Astrocyte (in vitro differentiated cells and primary cell): ENCODE measurements around the gene RPL9. TPM values are rescaled to one million over a fixed set of nuclear protein-coding genes. Genes with fewer than 3 reads are reported as not detected.

ENCODE experiments used
- DNase-seq: peaks from one replicate; pipeline ENCODE4 v3.0.0-alpha.2; 2010; ENCODE audit warnings: low read depth
- FAIRE-seq: peaks from 2 replicates; lab custom pipeline; 2011; peaks lifted over from hg19 to GRCh38; lab: Jason Lieb, UNC
- H2AFZ ChIP-seq: 2 replicates; pipeline ENCODE4 v1.6.0; 2012; ENCODE audit warnings: low read depth, low read length, inconsistent platforms
- H3K27ac ChIP-seq: 2 replicates; pipeline ENCODE4 v1.5.1; 2011; ENCODE audit warnings: low read depth, low read length, inconsistent platforms
- H3K27me3 ChIP-seq: 2 replicates; pipeline ENCODE4 v1.6.0; 2011; ENCODE audit warnings: low read length, inconsistent platforms; ENCODE audit not compliant: insufficient read depth
- H3K36me3 ChIP-seq: 2 replicates; pipeline ENCODE4 v1.5.1; 2011; ENCODE audit warnings: low read length, inconsistent platforms; ENCODE audit not compliant: insufficient read depth
- H3K4me1 ChIP-seq: 2 replicates; pipeline ENCODE4 v1.5.1; 2011; ENCODE audit warnings: low read length, inconsistent platforms; ENCODE audit not compliant: insufficient read depth
- H3K4me2 ChIP-seq: 2 replicates; pipeline ENCODE4 v1.6.0; 2012; ENCODE audit warnings: low read length, inconsistent platforms
- H3K4me3 ChIP-seq: 2 replicates; pipeline ENCODE4 v1.5.1; 2011; ENCODE audit warnings: low read depth, mild to moderate bottlenecking, low read length, inconsistent platforms; ENCODE audit not compliant: insufficient read depth
- H3K79me2 ChIP-seq: 2 replicates; pipeline ENCODE4 v1.6.0; 2012; ENCODE audit warnings: mild to moderate bottlenecking, low read length, inconsistent platforms; ENCODE audit not compliant: insufficient read depth
- H3K9ac ChIP-seq: 2 replicates; pipeline ENCODE4 v1.6.0; 2012; ENCODE audit warnings: mild to moderate bottlenecking, low read length, inconsistent platforms
- H3K9me3 ChIP-seq: 2 replicates; pipeline ENCODE4 v1.5.1; 2012; ENCODE audit warnings: low read depth, mild to moderate bottlenecking, low read length, inconsistent platforms; ENCODE audit not compliant: insufficient read depth
- H4K20me1 ChIP-seq: 2 replicates; pipeline ENCODE4 v1.6.0; 2012; ENCODE audit warnings: low read length, inconsistent platforms; ENCODE audit not compliant: insufficient read depth
- H3K27ac Mint-ChIP-seq: one replicate; pipeline ENCODE4 v1.8.0; 2021; ENCODE audit warnings: mild to moderate bottlenecking, mixed read lengths; ENCODE audit not compliant: unreplicated experiment
- H3K27me3 Mint-ChIP-seq: one replicate; pipeline ENCODE4 v1.8.0; 2021; ENCODE audit warnings: low read depth, mixed read lengths; ENCODE audit not compliant: unreplicated experiment
- H3K36me3 Mint-ChIP-seq: one replicate; pipeline ENCODE4 v1.8.0; 2021; ENCODE audit warnings: low read depth, mixed read lengths; ENCODE audit not compliant: unreplicated experiment
- H3K4me1 Mint-ChIP-seq: one replicate; pipeline ENCODE4 v1.8.0; 2021; ENCODE audit warnings: low read depth, mixed read lengths; ENCODE audit not compliant: unreplicated experiment
- H3K4me3 Mint-ChIP-seq: one replicate; pipeline ENCODE4 v1.8.0; 2021; ENCODE audit warnings: mild to moderate bottlenecking, moderate library complexity, mixed read lengths; ENCODE audit not compliant: unreplicated experiment
- H3K9me3 Mint-ChIP-seq: one replicate; pipeline ENCODE4 v1.8.0; 2021; ENCODE audit warnings: mild to moderate bottlenecking, mixed read lengths; ENCODE audit not compliant: unreplicated experiment
- CTCF ChIP-seq: IDR thresholded peaks from 2 replicates; pipeline ENCODE4 v1.5.1; 2011; ENCODE audit warnings: low read depth, mild to moderate bottlenecking, inconsistent platforms, low read length, moderate library complexity; ENCODE audit not compliant: insufficient read depth
- EZH2 ChIP-seq: IDR thresholded peaks from 2 replicates; pipeline ENCODE4 v1.6.1; 2012; ENCODE audit warnings: mild to moderate bottlenecking, low read length, inconsistent platforms; ENCODE audit not compliant: insufficient read depth
- total RNA-seq: library from RNA; stranded (reverse); gene quantifications from 2 replicates; pipeline ENCODE4 v1.2.1, GENCODE V29; 2021

RPL9 gene
- total RNA-seq, 1 donor from 2014 or later = 1,047 TPM

- H3K4me2 ChIP-seq = no peak overlapping the region
- H3K9ac ChIP-seq = no peak overlapping the region
- DNase-seq (no peak), FAIRE-seq (no peak)
- no peak overlapping the region for H3K4me3 Mint-ChIP-seq
- no peak overlapping the region for H3K27ac ChIP-seq
- H3K9me3 ChIP-seq = peaks cover 4% of the 10 kb centered on the region
- H3K9me3 Mint-ChIP-seq = peaks cover 13% of the 10 kb centered on the region
- no peaks in the 10 kb centered on the region for H3K36me3 ChIP-seq
- no peaks in the 10 kb centered on the region for H4K20me1 ChIP-seq
- no peak for TF ChIP-seq CTCF
- no peak for TF ChIP-seq EZH2
- no peak overlapping the region for H3K27ac Mint-ChIP-seq
- H3K27me3 ChIP-seq = no peaks in the 10 kb centered on the region
- no peaks in the 10 kb centered on the region for H3K4me1 ChIP-seq
- H3K27me3 Mint-ChIP-seq = no peaks in the 10 kb centered on the region
- no peaks in the 10 kb centered on the region for H3K79me2 ChIP-seq
- peaks cover 6% of the 10 kb centered on the region for H3K36me3 Mint-ChIP-seq
- H2AFZ ChIP-seq = no peak overlapping the region
- no peak overlapping the region for H3K4me3 ChIP-seq
- H3K4me1 Mint-ChIP-seq = no peaks in the 10 kb centered on the region
Measured at GRCh38 chr4:39480902-39481695, 22.4 kb upstream of the RPL9 start.

GRCh38 chr4:39480251-39480650 is 21.5 kb upstream of the RPL9 start:
- Histone ChIP-seq H4K20me1 (no peaks in the 10 kb centered on the region), H3K27me3 (no peaks in the 10 kb centered on the region), H3K4me1 (no peaks in the 10 kb centered on the region), H3K9ac (no peak overlapping the region), H3K36me3 (no peaks in the 10 kb centered on the region), H3K79me2 (no peaks in the 10 kb centered on the region), H3K4me3 (no peak overlapping the region), H3K9me3 (peaks cover 3% of the 10 kb centered on the region), H3K27ac (no peak overlapping the region), H2AFZ (no peak overlapping the region), H3K4me2 (no peak overlapping the region)
- DNase-seq = no peak
- no peak for FAIRE-seq
- H3K9me3 Mint-ChIP-seq = peaks cover 10% of the 10 kb centered on the region
- no peaks in the 10 kb centered on the region for H3K27me3 Mint-ChIP-seq
- no peak overlapping the region for H3K27ac Mint-ChIP-seq
- peaks cover 6% of the 10 kb centered on the region for H3K36me3 Mint-ChIP-seq
- no peak overlapping the region for H3K4me3 Mint-ChIP-seq
- no peaks in the 10 kb centered on the region for H3K4me1 Mint-ChIP-seq
- TF ChIP-seq EZH2 (no peak), CTCF (no peak)

GRCh38 chr4:39476187-39476895 is 17.6 kb upstream of the RPL9 start:
- H3K4me1 ChIP-seq = no peaks in the 10 kb centered on the region
- no peaks in the 10 kb centered on the region for H4K20me1 ChIP-seq
- Mint-ChIP-seq H3K4me3 (no peak overlapping the region), H3K36me3 (peaks cover 2% of the 10 kb centered on the region), H3K27ac (no peak overlapping the region), H3K9me3 (no peaks in the 10 kb centered on the region), H3K4me1 (no peaks in the 10 kb centered on the region), H3K27me3 (no peaks in the 10 kb centered on the region)
- H3K27me3 ChIP-seq = no peaks in the 10 kb centered on the region
- no peak overlapping the region for H2AFZ ChIP-seq
- no peak overlapping the region for H3K4me3 ChIP-seq
- peaks cover 4% of the 10 kb centered on the region for H3K36me3 ChIP-seq
- no peak overlapping the region for H3K27ac ChIP-seq
- no peak for DNase-seq
- H3K9ac ChIP-seq = no peak overlapping the region
- TF ChIP-seq EZH2 = no peak
- no peak for TF ChIP-seq CTCF
- H3K79me2 ChIP-seq = no peaks in the 10 kb centered on the region
- H3K4me2 ChIP-seq = no peak overlapping the region
- no peak for FAIRE-seq
- H3K9me3 ChIP-seq = no peaks in the 10 kb centered on the region
